Lung microvascular endothelial cell (primary cell): ENCODE measurements around the gene SYNGR3. TPM values are rescaled to one million over a fixed set of nuclear protein-coding genes. Genes with fewer than 3 reads are reported as not detected.

Source experiments
- DNase-seq, 2 donors: peaks; one replicate each; pipeline versions ENCODE4 v3.0.0 to v3.0.0-alpha.2; 2010; ENCODE audit warnings: low read depth in 2 of 2
- total RNA-seq: library from RNA; depleted of rRNA; stranded (reverse); fragments of >200 nt; gene quantifications from 2 replicates; pipeline ENCODE4 v1.2.1, GENCODE V29; 2014

Gene SYNGR3
- total RNA-seq, 1 donor from 2014 or later = 0.40 TPM

DNA sequence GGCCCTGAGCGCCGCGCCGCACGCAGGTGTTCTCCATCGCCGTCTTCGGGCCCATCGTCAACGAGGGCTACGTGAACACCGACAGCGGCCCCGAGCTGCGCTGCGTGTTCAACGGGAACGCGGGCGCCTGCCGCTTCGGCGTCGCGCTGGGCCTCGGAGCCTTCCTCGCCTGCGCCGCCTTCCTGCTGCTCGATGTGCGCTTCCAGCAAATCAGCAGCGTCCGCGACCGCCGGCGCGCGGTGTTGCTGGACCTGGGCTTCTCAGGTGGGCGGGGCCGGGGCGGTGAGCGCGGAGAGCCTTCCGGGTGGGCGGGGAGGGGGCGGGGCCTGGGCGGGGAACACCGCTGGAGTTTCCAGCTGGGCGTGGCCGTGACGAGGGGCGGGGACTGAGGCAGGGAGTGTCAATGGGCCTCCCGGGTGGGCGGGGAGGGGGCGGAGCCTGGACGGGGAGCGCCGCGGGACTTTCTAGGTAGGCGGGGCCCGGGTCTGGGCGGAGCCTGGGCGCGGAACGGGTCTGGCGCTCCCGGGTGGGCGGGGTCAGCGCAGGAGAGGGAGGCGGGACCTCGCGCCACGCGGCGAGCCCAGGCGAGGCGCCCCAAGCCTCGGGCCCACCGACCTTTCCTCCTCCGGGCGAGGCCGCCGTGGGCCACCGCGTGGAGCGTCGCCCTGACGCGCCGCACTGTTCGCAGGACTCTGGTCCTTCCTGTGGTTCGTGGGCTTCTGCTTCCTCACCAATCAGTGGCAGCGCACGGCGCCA lies 2.4 kb downstream of the SYNGR3 start:
- DNase-seq = peak; percentile 91 to 96

DNA sequence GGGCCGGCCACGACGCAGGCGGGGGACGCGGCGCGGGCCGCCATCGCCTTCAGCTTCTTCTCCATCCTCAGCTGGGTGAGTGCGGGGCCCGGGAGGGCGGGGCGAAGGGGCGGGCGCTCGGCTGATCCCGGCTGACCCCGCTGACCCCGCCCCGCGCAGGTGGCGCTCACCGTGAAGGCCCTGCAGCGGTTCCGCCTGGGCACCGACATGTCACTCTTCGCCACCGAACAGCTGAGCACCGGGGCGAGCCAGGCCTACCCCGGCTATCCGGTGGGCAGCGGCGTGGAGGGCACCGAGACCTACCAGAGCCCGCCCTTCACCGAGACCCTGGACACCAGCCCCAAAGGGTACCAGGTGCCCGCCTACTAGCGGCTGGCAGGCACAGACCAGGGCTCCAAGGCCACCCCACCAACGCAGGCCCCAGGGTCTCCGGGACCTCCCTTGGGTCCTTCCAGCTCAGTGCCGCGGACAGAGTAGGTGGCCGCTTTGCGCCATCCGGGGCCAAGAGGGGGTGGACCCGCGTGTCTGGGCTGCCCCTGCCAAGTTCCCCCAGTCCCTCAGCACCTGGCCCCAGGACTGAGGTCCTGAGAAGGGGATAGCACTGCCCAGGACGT lies 3.0 kb downstream of the SYNGR3 start:
- no peak for DNase-seq

DNA sequence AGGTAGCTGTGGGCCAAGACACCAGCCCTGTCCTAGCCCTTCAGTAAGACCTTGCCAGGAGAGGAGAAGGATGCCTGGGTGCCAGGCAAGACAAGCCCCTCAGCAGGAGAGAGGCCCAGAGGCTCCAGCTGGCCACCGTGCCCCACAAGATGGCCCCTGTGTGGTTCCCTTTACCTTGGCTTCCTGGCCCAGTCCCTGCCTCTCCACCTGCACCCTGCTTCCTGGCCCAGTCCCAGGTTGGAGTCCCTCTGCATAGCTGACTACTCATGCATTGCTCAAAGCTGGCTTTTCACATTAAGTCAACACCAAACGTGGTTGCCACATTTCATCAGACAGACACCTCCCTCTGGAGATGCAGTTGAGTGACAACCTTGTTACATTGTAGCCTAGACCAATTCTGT lies 4.0 kb downstream of the SYNGR3 start:
- no peak for DNase-seq

DNA sequence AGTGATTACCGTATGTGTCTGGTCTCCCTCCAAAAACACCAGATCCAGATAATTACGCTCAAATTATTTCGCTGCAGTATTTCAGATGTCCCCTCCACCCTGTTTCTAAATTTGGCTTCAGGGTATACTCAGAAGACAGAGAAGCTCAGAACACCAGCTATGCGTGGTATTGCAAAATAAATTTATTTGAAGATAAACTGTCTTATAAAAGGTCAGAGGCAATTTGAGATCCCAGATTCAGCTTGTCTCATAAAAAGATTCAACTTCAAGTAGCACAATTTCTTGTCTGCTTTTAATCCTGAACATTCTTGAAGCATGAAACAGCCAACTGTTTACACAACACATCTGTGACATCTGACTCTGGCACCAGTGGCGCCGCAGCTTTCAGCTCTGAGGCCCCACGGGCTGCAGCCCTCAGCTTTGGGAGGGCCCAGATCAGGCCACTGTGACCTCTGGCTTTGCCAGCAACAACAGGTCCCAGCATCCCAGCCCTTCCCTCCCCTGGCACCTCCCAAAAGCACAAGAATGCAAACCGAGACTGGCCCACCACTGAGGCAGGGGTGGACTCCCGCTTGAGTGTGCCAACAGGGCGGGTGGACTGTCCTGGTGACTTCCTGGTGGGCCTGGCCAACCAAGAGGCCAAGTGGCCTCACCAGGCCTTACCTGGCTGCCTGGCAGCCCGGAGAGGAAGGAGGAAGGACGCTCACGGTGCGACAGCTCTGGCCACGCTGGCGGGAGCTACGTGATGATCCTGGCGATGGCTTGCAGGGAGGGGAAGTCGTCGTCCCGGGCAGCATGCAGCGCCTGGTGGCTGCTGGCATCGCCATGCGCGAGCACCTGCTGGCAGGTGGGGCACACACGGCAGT lies 8.0 kb downstream of the SYNGR3 start:
- DNase-seq = no peak

DNA sequence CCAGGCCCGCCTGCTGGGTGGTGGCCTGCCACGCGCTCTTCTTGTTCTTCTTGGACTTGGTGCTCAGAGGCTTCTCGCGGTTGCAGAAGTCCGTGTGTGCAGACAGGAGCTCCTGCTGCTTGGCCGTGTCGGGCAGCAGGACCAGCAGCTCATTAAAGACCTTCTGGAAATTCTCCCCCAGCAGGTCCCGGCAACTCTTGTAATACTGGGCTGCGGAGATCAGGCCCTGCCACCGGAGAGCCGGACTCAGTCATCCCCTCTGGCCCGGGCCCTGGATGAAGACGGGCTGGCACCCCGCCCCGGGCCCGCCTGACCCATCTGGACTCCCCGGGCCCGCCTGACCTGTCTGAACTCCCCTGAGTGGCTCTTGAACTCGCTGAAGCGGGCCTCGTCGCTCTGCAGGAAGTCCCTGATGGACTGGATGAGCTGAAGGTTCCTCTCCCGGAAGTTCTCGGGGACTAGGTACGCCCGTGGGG lies 8.6 kb downstream of the SYNGR3 start:
- DNase-seq = no peak

DNA sequence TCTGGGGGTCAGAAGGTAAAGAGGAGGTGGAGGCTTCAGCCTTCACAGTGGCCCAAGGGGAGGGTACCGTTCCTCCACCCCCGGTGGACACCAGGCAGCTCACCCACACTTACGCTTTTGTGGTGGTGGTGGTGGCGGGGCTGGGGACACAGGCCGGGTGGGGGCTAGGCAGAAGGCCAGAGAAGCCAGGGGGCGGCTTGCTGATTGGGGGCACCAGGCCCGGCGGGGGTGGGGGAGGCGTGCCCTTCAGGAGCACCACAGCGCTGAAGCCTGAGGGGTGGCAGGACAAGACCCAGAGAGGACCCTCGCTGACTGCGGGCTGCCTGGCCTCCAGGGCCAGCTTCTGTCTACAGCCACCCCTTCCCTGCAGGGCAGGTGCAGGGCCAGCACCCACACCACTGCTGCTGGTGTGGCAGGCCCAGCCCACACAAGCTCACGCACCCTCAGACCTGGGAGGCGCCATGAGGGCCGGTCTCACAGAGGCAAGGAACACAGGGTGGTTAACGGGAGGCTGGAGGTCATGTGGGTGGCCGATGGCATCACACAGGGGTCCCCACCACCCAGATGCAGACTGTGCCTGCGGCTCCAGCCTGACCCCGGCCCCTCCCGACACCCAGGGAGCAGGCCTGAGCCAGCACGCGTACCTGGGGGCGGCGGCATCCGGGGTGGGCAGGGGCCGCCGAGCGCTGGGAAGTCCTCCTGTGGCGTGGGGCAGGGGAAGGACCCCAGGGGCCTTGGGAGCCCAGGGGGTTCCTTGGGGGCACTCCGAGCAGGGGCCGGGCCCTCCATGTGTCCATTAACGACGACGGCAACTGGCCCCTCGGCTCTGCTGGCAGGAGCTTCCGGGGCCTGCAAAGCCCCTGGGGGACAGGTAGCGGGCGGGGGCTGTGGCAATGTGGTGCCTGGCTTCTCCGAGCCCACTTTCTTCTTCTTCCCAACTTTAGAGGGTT lies 9.4 kb downstream of the SYNGR3 start:
- no peak for DNase-seq

DNA sequence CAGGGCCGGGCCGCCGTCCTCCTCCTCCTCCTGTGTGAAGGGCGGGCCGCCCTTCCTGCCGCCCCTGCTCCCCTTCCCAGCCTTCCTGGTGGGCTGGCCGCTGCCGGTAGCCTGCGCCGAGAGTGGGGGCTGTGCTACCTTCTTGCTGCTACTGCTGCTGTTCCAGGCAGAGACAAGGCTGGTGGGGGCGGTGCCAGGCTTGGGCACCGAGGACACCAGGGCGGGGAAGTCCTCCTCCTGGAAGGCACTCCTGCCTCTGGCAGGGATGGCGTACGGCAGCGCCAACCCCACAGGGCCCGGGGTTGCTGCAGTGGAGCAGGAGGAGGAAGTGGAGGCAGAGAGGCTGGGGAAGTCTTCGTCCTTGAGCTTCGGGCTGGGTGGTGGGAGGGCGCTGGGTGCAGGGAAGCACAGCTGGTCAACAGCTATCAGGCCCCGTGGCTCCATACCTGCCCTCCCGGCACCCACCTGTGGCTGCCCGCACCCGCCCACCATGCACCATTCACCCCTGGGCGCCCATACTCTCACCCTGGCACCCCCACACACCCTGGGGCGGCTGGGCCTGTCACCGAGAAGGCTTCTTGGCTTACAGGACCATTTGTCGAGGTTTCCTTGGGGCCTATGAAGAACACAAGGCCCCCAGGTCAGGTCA lies 10.2 kb downstream of the SYNGR3 start:
- DNase-seq = no peak

DNA sequence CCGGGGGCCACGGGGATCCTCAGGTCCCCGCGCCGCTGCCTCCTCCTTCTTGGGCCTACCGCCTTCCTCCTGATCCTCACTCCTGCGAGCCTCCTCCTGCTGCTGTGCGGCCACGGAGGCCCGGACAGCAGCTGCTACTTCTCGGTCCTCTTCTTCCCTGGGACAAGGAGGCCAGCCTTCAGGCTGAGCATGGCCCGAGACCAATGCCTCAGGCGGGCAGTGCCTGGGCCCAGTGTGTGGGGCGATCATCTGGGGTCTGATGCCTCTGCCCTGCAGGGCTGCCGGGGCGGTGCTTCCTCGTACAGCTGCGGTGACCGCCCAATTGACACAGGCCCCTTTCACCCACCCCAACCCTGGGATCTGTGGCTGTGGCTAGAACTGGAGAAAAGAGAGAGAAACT lies 11.3 kb downstream of the SYNGR3 start:
- no peak for DNase-seq

DNA sequence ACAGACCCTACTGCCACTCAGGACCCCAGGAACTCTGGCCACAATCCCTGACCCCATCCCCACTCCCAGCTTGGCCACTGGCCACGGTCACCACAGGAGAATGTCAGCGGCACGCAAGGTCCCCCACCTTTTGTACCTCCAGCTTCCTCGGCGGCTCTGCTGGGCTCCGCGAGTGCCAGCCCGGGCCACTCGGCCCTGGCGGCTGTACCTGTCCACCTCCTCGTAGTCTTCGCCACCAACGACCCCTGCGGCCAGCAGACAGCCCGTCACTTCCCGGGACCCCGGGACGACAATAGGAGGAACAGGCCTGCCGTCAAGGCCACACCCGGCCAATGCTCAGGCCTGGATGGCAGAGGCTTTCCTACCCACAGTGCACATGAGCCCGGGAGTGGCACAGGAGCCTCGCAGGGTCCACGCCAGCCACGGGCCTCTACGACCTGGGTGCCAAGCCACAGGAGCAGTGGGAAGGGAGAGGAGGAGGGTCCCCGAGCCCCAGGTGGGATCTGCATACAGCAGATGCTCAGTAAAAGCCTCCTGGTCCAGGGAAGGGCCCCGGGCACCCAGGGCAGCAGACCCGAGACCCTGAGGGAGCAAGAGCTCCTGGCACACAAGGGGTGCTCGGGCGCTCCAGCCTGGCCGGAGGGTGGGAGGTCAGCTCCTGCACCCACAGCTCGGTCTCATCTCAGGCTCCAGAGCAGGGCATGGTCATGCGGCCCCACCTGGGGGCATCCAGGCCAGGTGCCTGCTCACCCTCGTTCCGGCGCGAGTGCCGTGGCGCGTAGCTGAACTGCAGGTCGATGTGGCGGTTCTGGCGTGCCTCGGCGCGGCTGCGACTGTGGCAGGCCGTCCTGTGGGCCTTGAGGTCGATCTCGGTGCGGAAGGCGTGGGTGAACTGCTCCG lies 11.9 kb downstream of the SYNGR3 start:
- no peak for DNase-seq

DNA sequence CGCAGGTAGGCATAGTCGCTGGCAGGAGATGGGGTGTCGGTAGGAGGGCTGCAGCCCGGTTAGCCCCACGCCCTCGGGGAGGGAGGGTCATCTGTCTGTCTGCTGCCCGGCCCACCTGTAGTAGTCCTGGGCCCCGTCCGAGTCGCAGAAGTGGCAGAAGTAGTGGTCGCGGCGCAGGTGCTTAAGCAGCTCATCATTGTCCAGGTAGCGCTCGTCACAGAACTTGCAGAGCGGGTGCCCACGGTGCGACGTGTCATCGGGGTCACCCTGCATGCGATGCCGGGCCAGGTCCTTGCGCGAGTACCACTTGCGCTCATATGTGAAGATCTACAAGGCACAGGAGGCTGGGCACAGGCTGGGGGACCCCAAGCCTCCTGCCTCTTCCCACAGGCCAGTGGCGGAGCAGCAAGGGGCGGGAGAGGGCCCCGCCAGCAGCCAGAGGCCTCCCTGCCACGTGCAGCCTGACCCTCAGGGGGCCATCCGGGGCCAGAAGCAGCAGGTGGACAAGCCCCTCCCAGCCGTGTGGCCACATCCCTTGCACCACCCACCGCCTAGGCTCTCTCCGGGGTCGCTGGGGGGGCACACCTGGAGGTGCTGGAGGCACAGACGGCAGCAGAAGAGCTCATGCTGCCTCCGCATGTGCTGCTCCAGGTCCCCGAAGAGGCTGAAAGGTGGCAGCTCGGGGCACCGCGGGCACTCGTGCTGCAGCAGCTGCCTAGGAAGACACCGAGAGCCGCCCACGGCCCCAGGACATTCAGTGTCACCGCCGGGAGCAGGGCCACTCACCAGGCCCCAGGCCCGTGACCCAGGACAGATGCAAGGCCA lies 12.8 kb downstream of the SYNGR3 start:
- DNase-seq = no peak

DNA sequence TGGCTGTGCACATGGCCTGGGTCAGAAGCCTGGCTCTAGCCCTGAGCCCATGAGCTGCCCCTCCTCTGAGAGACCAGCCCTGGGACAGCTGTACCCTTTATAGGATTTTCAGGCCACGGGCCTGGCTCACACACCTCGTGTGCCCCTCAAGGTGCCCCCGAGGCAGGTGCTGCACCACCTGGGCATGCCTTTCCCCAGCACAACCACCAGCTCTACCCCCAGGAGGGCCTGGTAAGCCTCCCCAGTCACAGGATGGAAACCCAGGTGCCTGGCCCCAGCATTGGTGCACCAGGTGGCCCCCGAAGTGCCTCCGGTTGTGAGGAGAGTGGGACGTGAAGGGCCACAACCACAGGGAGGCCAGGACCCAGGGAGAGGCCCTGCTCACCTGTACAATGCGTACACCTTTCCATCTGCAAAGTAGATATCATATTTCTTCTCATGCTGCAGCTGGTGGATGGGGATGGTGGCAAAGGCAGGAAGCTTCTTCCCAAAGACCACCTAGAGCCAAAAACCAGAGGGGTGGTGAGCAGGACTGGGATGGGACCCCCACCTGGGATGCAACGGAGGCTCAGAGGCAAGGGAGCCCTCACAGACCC lies 13.6 kb downstream of the SYNGR3 start:
- DNase-seq = no peak

DNA sequence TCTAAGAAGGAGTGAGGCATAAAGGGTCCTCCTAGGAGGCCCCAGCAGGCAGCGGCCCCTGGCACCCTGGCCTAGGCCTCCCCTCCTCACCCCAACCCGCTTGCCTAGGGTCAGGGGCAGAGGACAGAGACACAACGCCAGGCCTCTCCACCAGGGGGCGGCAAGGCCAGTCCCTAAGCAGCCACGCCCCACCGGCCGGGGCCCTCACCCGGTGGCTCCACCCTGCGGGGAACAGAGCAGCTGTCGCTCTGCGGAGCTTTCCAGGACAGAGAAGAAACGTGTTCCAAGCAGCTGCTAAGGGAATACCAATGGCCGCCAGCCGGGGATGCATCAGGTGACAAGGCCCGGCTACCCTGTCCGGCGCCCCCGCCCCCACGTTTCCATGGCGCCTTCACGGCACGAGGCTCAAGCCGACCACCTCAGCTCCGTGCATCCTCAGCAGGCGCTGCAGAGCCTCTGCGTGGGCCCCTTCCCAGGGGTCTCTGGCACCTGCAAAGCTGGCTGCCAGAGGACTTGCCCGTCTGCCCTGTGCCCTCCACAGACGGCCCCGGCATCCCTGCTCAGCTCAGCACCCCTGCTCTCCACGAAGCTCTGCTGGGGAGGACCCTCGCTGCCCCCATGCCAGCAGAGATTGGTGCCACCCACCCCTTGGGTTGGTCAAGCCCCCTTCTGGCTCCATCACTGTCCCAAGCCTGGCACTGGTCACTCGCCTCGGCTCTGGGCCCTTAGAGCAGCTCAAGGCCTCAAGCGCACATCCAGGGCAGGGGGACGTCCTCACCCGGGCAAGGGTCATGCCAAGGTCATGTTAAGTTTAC lies 14.3 kb downstream of the SYNGR3 start:
- peak; percentile 86 to 91 for DNase-seq

DNA sequence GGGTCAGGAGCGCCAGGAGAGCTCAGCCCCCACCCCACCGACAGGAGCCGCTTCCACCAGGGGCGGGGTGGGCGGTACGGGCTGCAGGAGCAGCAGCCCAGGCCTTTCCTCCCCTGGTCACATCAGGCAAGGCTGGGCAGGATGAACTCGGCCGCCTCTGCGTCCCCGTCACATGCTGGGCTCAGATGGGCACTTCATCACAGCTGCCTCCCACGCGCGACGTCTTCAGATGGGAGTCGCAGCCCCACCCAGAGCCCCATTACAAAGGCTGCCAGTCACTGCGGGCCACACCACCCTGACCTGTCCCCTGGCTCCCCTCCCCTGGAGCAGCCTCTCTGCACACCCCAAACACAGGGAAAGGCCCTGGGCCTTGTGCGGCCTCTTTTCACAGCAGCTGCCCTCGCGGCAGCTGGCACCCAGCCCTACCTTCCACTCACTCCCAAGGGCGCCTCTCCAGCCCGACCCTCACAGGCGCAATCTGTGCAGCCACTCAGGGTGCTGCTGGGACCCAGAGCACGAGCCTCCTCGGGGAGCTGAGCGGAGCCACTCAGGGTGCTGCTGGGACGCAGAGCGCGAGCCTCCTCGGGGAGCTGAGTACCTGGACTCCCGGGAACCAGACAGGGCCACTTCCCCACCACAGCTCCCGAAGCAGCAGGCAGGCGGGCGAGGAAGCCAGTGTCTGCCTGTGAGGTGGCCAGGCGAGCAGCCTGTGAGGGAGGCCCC lies 15.2 kb downstream of the SYNGR3 start:
- peak in 1 of 2 donors; percentile 28 for DNase-seq

DNA sequence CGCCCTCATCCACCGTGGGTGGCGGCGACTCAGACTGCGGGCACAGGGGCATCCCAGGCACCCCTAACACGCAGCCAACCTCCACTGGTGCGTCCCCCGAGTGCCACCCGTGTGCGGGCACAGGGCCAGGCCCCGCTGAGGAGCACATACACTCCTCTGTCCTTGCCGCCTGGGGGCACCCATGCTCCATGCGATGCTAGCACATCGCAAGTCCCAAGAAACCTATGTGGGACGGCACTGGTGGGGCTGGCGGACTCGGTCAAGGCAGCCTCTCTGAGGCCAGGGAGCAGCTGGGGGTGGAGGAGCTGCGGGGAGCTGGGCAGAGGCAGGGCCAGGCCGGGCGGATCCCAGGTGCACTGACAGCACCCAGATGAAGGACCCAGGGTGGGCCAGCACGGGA lies 15.9 kb downstream of the SYNGR3 start:
- DNase-seq = peak in 1 of 2 donors; percentile 81

DNA sequence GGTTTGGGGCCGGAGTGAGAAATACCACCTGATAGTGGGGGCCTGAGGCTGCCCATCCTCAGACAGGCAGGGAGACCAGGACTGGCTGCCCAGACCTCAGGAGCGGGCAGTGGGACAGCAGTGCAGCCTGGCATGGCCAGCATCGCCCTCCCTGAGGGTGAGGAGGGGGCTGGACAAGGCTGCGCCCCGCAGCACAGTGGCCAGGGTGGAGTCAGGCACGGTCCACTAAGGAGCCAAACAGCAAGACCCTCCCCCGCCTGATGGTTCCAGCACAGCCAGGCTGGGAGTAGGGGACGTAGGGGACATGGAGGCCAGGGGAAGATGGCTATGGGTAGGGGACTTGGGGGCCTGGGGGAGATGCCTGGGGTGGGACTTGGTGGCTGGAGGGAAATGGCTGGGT lies 16.5 kb downstream of the SYNGR3 start:
- no peak for DNase-seq

DNA sequence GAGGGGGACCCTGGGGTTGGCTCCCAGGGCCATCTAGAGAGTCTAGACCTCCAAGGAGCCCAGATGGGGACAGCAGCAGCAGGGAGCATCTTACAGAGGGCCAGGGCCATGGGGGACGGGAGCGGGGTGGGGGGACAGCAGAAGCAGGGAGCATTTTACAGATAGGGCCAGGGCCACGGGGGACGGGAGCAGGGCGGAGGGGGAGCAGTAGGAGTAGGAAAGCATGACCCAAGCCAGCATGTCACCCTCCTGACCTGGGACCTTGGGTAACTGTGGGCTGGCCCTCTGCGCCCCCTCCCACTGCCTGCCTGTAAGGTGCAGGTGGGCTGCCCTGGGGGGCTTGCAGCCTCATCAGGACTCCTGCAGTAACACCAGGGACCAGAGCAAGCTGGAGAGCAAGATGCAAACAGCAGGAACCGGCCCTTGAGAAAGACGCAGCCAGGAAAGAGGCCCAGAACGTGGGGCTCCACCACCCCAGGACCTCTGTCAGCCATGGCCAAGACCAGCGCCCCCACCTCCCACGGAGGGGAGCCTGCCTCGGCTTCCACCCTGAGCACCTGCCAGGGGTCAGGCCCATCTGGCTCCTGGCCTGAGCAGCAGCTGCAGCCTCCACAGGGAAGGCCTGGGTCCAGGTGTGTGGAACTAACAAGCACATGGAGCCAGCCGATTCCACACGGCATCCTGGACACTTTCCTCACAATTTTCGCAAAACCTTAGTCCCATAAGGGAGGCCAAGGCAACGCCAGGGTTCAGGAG lies 17.5 kb downstream of the SYNGR3 start:
- no peak for DNase-seq
